ENCODE results near the gene KDM6B.
"Not testable (repeated sequence)": the region's sequence is repeated elsewhere in the genome, so short reads cannot be mapped to it uniquely, and the experiment has no call there.

KDM6B gene

GRCh38 chr17:7833795-7834541 lies at the start of gene KDM6B:
Gene KDM6B (plus strand): TSS chr17:7834217. CDS start chr17:7845555, 11,338 bp downstream.
- DNase-seq: peak; percentile 65

GRCh38 chr17:7786866-7787265 lies 47.2 kb upstream of the KDM6B start:
- no peak for DNase-seq

- DNase-seq: no peak
These were observed 44.9 kb upstream of the KDM6B start for GRCh38 chr17:7789131-7789530.

- DNase-seq: no peak
These were observed 43.9 kb upstream of the KDM6B start for GRCh38 chr17:7790150-7790549.

GRCh38 chr17:7792611-7793010 lies 41.4 kb upstream of the KDM6B start:
- DNase-seq: no peak

GRCh38 chr17:7794075-7794663 lies 39.8 kb upstream of the KDM6B start:
- no peak for DNase-seq

- no peak for DNase-seq
These were observed 36.0 kb upstream of the KDM6B start for GRCh38 chr17:7797976-7798375.

- DNase-seq: no peak
These were observed 35.2 kb upstream of the KDM6B start for GRCh38 chr17:7798839-7799238.

GRCh38 chr17:7803981-7804380 lies 30.0 kb upstream of the KDM6B start:
- no peak for DNase-seq

GRCh38 chr17:7806587-7806986 lies 27.4 kb upstream of the KDM6B start:
- no peak for DNase-seq

GRCh38 chr17:7807206-7807605 lies 26.8 kb upstream of the KDM6B start:
- no peak for DNase-seq

GRCh38 chr17:7809086-7809790 lies 24.8 kb upstream of the KDM6B start:
- no peak for DNase-seq

GRCh38 chr17:7809791-7810343 lies 24.1 kb upstream of the KDM6B start:
- DNase-seq: not testable (repeated sequence)

GRCh38 chr17:7811251-7811650 lies 22.8 kb upstream of the KDM6B start:
- DNase-seq: no peak

GRCh38 chr17:7814969-7815368 lies 19.0 kb upstream of the KDM6B start:
- DNase-seq: no peak

- DNase-seq: no peak
These were observed 16.9 kb upstream of the KDM6B start for GRCh38 chr17:7816926-7817642.

- no peak for DNase-seq
These were observed 16.4 kb upstream of the KDM6B start for GRCh38 chr17:7817643-7817964.

GRCh38 chr17:7818026-7818425 lies 16.0 kb upstream of the KDM6B start:
- no peak for DNase-seq

- DNase-seq: no peak
These were observed 15.0 kb upstream of the KDM6B start for GRCh38 chr17:7818746-7819645.

- no peak for DNase-seq
These were observed 13.8 kb upstream of the KDM6B start for GRCh38 chr17:7820231-7820630.

GRCh38 chr17:7822126-7822525 lies 11.9 kb upstream of the KDM6B start:
- DNase-seq: no peak

GRCh38 chr17:7823581-7824001 lies 10.4 kb upstream of the KDM6B start:
- DNase-seq: no peak
